SK-N-SH (cell line): ENCODE measurements around the gene SP6. TPM values are rescaled to one million over a fixed set of nuclear protein-coding genes. Genes with fewer than 3 reads are reported as not detected.

Experiments
- CTCF ChIA-PET: fragments of 300-600, 350-600 bp; formaldehyde crosslinking; extraction: SDS; loops from one replicate; lab custom pipeline; 2021; lab: Yijun Ruan, JAX
- POLR2A ChIA-PET: fragments of 350-600 bp; sonication (Branson Sonifier 250); formaldehyde crosslinking; extraction: SDS; loops from one replicate; lab custom pipeline; 2020; ENCODE audit warnings: antibody characterized with exemption, inconsistent platforms; lab: Yijun Ruan, JAX
- DNase-seq: peaks from one replicate; pipeline ENCODE4 v3.0.0; 2012
- H2AFZ ChIP-seq: fragments of 200-600 bp; sonication (generic); 2 replicates; pipeline ENCODE4 v1.8.1; 2016; ENCODE audit warnings: antibody characterized with exemption, mild to moderate bottlenecking, low read depth
- H3F3A ChIP-seq: fragments of 200-600 bp; sonication (generic); replicated peaks from 2 replicates; pipeline ENCODE3; 2016; ENCODE audit warnings: antibody characterized with exemption, mild to moderate bottlenecking; ENCODE audit not compliant: insufficient read depth
- H3K27ac ChIP-seq, 2 experiments: fragments of 200-500 bp in 1 of 2; fragments of 200-600 bp in 1 of 2; sonication (Bioruptor generic) in 1 of 2; sonication (generic), shearing (Covaris generic) in 1 of 2; 2 replicates each; pipeline versions ENCODE4 v1.5.1 to v1.6.1; 2014 to 2016; ENCODE audit warnings: low read depth in 2 of 2, inconsistent platforms in 1 of 2, low read length in 1 of 2, mild to moderate bottlenecking in 1 of 2, mixed read lengths in 1 of 2
- H3K27me3 ChIP-seq: fragments of 200-600 bp; sonication (generic), shearing (Covaris generic); 2 replicates; pipeline ENCODE4 v1.6.1; 2016; ENCODE audit warnings: mixed run types; ENCODE audit not compliant: insufficient read depth
- H3K36me3 ChIP-seq, 2 experiments: fragments of 200-500 bp in 1 of 2; fragments of 200-600 bp in 1 of 2; sonication (Bioruptor generic) in 1 of 2; sonication (generic) in 1 of 2; replicated peaks in 1 of 2; 2 replicates each; pipeline versions ENCODE3 to v1.5.1; 2014 to 2016; ENCODE audit warnings: low read length in 1 of 2, mild to moderate bottlenecking in 1 of 2; ENCODE audit not compliant: insufficient read depth in 2 of 2, control insufficient read depth in 1 of 2
- H3K4me1 ChIP-seq, 2 experiments: fragments of 200-500 bp in 1 of 2; fragments of 200-600 bp in 1 of 2; sonication (Bioruptor generic) in 1 of 2; sonication (generic), shearing (Covaris generic) in 1 of 2; 2 replicates each; pipeline versions ENCODE4 v1.5.1 to v1.6.1; 2014 to 2016; ENCODE audit warnings: low read depth in 1 of 2, low read length in 1 of 2, mixed run types in 1 of 2; ENCODE audit not compliant: insufficient read depth in 2 of 2, control insufficient read depth in 1 of 2
- H3K4me2 ChIP-seq: fragments of 200-600 bp; sonication (generic), shearing (Covaris generic); 2 replicates; pipeline ENCODE4 v1.6.1; 2017; ENCODE audit warnings: mixed run types
- H3K4me3 ChIP-seq, 2 experiments: fragments of 200-500 bp in 1 of 2; fragments of 200-600 bp in 1 of 2; sonication (Bioruptor generic) in 1 of 2; sonication (generic), shearing (Covaris generic) in 1 of 2; 2 replicates each; pipeline versions ENCODE4 v1.5.1 to v1.8.1; 2014 to 2016; ENCODE audit warnings: low read depth in 2 of 2, inconsistent platforms in 1 of 2, low read length in 1 of 2, mild to moderate bottlenecking in 1 of 2, mixed read lengths in 1 of 2, moderate library complexity in 1 of 2
- H3K79me2 ChIP-seq: fragments of 200-600 bp; sonication (generic); 2 replicates; pipeline ENCODE4 v1.8.1; 2017; ENCODE audit warnings: mild to moderate bottlenecking; ENCODE audit not compliant: insufficient read depth
- H3K9ac ChIP-seq: fragments of 200-600 bp; sonication (generic); 2 replicates; pipeline ENCODE4 v1.6.1; 2017; ENCODE audit warnings: mixed run types
- H3K9me2 ChIP-seq: fragments of 200-600 bp; sonication (generic); 2 replicates; pipeline ENCODE4 v1.6.1; 2017; ENCODE audit warnings: mixed run types
- H3K9me3 ChIP-seq: fragments of 200-600 bp; sonication (generic); 2 replicates; pipeline ENCODE4 v1.6.1; 2017; ENCODE audit warnings: mixed run types, mild to moderate bottlenecking, moderate library complexity
- H4K20me1 ChIP-seq: fragments of 200-600 bp; sonication (generic); 2 replicates; pipeline ENCODE4 v1.6.1; 2017; ENCODE audit warnings: mild to moderate bottlenecking, mixed run types; ENCODE audit not compliant: insufficient read depth
- CTCF ChIP-seq: fragments of 200-600 bp; sonication (generic); IDR thresholded peaks from 2 replicates; pipeline ENCODE4 v1.6.1; 2017; ENCODE audit warnings: antibody characterized with exemption, mild to moderate bottlenecking, moderate library complexity
- ELF1 ChIP-seq: IDR thresholded peaks from 2 replicates; pipeline ENCODE4 v1.4.0; 2012
- GABPA ChIP-seq: IDR thresholded peaks from 2 replicates; pipeline ENCODE4 v1.4.0; 2012; ENCODE audit warnings: low read depth, mild to moderate bottlenecking
- MXI1 ChIP-seq: IDR thresholded peaks from 2 replicates; pipeline ENCODE4 v1.6.1; 2012; ENCODE audit warnings: mild to moderate bottlenecking, low read depth, low read length, improper control_type of control experiment
- NFIC ChIP-seq: IDR thresholded peaks from 2 replicates; pipeline ENCODE4 v1.4.0; 2012; ENCODE audit warnings: borderline replicate concordance
- RFX5 ChIP-seq: IDR thresholded peaks from 2 replicates; pipeline ENCODE4 v1.6.1; 2012; ENCODE audit warnings: mild to moderate bottlenecking, improper control_type of control experiment, low read length
- SMC3 ChIP-seq: IDR thresholded peaks from 2 replicates; pipeline ENCODE4 v1.6.1; 2012; ENCODE audit warnings: low read depth, low read length, improper control_type of control experiment
- TCF12 ChIP-seq: IDR thresholded peaks from 2 replicates; pipeline ENCODE4 v1.4.0; 2012
- USF1 ChIP-seq: IDR thresholded peaks from 2 replicates; pipeline ENCODE4 v1.4.0; 2012; ENCODE audit warnings: low read depth, borderline replicate concordance
- YY1 ChIP-seq: IDR thresholded peaks from 2 replicates; pipeline ENCODE4 v1.4.0; 2012; ENCODE audit warnings: low read depth, mild to moderate bottlenecking
- ZBTB33 ChIP-seq: IDR thresholded peaks from 2 replicates; pipeline ENCODE4 v1.4.0; 2012; ENCODE audit warnings: low read depth, borderline replicate concordance
- WGBS: methylation state at CpG from one replicate; pipeline ENCODE4 v1.1.6; 2017; ENCODE audit warnings: low lambda C conversion rate; 5-methylcytosine and 5-hydroxymethylcytosine counted together
- polyA plus RNA-seq, 3 experiments: library from polyadenylated mRNA; depleted of rRNA; stranded (reverse); fragments of >200 nt; gene quantifications; 2 replicates each; pipeline ENCODE4 v1.2.3, GENCODE V29; 2012

SP6 gene
- polyA plus RNA-seq, 1 of the 3 experiments (the other 2 are of a cell fraction), result 0.03 TPM

- no peaks in the 10 kb centered on the region for H3F3A ChIP-seq
- no peak overlapping the region for H3K9ac ChIP-seq
- ChIA-PET POLR2A (interaction anchor here (1.0 kb wide), 1 partner anchor 41 kb away, joined by 3 read pairs; no protein-coding TSS in a partner anchor), CTCF (interaction anchor here (0.7 to 19.9 kb wide), 11 partner anchors 9 to 268 kb away, joined by 3 to 1447 read pairs (median 4); partner anchors contain the start of genes LRRC46, MRPL10, OSBPL7 and SCRN2)
- H3K9me2 ChIP-seq, result no peaks in the 10 kb centered on the region
- H2AFZ ChIP-seq, result no peak overlapping the region
- no peaks in the 10 kb centered on the region for H3K4me1 ChIP-seq
- 58% methylated on average over 10 of the region's 11 CpGs for WGBS
- DNase-seq, result no peak
- H3K36me3 ChIP-seq, result no peaks in the 10 kb centered on the region
- H4K20me1 ChIP-seq, result no peaks in the 10 kb centered on the region
- no peak overlapping the region for H3K27ac ChIP-seq
- H3K9me3 ChIP-seq, result no peaks in the 10 kb centered on the region
- no peak overlapping the region for H3K4me2 ChIP-seq
- TF ChIP-seq GABPA (no peak), USF1 (no peak), NFIC (no peak), SMC3 (no peak), TCF12 (no peak), YY1 (no peak), MXI1 (no peak)
- peaks cover 9% of the 10 kb centered on the region; the same call in 1 of the 2 replicates for H3K27me3 ChIP-seq
- H3K79me2 ChIP-seq, result no peaks in the 10 kb centered on the region
- H3K4me3 ChIP-seq, result no peak overlapping the region
These were observed 34.2 kb upstream of the SP6 start for GRCh38 chr17:47884905-47885730.

GRCh38 chr17:47884427-47884740 is 33.4 kb upstream of the SP6 start:
- WGBS, result 57% methylated on average over 5 of the region's 5 CpGs
- H3K9ac ChIP-seq, result no peak overlapping the region

More at GRCh38 chr17:47884427-47884740, 33.4 kb upstream of the SP6 start:
- Histone ChIP-seq H3K9me3 (no peaks in the 10 kb centered on the region), H3K27me3 (peaks cover 9% of the 10 kb centered on the region; the same call in 1 of the 2 replicates), H3K36me3 (no peaks in the 10 kb centered on the region), H2AFZ (no peak overlapping the region), H3K4me3 (no peak overlapping the region), H3F3A (no peaks in the 10 kb centered on the region), H4K20me1 (no peaks in the 10 kb centered on the region), H3K4me1 (no peaks in the 10 kb centered on the region), H3K79me2 (no peaks in the 10 kb centered on the region), H3K27ac (no peak overlapping the region), H3K9me2 (no peaks in the 10 kb centered on the region), H3K4me2 (no peak overlapping the region)
- DNase-seq, result no peak
- TF ChIP-seq ELF1 (no peak), RFX5 (no peak), USF1 (no peak), SMC3 (no peak), ZBTB33 (no peak), CTCF (no peak), GABPA (no peak)
- CTCF ChIA-PET, result interaction anchor here (0.8 to 19.9 kb wide), 8 partner anchors 9 to 107 kb away, joined by 3 to 1447 read pairs (median 6); partner anchors contain the start of genes LRRC46, MRPL10, OSBPL7 and SCRN2
- POLR2A ChIA-PET, result interaction anchor here (1.1 kb wide), 1 partner anchor 37 kb away, joined by 4 read pairs; no protein-coding TSS in a partner anchor
